ENCODE data around the gene SNAPC1. TPM values are rescaled to one million over a fixed set of nuclear protein-coding genes. Genes with fewer than 3 reads are reported as not detected.

The SNAPC1 gene
- total RNA-seq, 1 experiment from 2014 or later: 13.8 TPM

GRCh38 chr14:61756135-61756534 lies 6.1 kb upstream of the SNAPC1 start:
- no peaks in the 10 kb centered on the region for H3K27me3 ChIP-seq (replicated peaks; ENCODE audit: insufficient read depth, low read depth, low read length, poor library complexity)
- H3K9me3 ChIP-seq (ENCODE audit: low read depth, low read length, poor library complexity, severe bottlenecking): no peaks in the 10 kb centered on the region
- ChIA-PET CTCF (no interaction called here), POLR2A (ENCODE audit: low non-redundant PET) (interaction anchor here (0.6 kb wide), 1 partner anchor 59 kb away, joined by 4 read pairs; no protein-coding TSS in a partner anchor)
- H3K4me1 ChIP-seq (ENCODE audit: insufficient read depth, low read length, poor library complexity, severe bottlenecking): no peaks in the 10 kb centered on the region
- H3K4me3 ChIP-seq (ENCODE audit: low read depth, low read length, poor library complexity, severe bottlenecking): no peak overlapping the region
- DNase-seq (ENCODE audit: low spot score): no peak
- no peak overlapping the region for H3K27ac ChIP-seq (ENCODE audit: low read depth, low read length, poor library complexity, severe bottlenecking)
- intact Hi-C loops (cut with micrococcal nuclease; ENCODE audit: unreplicated experiment): no loop called here
- TF ChIP-seq EZH2 (IDR thresholded peaks at IDR 0.05; ENCODE audit: borderline replicate concordance, low read depth, low read length, poor library complexity, severe bottlenecking) (no peak), CTCF (conservative IDR thresholded peaks at IDR 0.05; ENCODE audit: low read depth, low read length) (no peak)
- BruUV-seq (replicated peaks): no TSS peak
- no peaks in the 10 kb centered on the region for H3K36me3 ChIP-seq (ENCODE audit: insufficient read depth, low read length, poor library complexity, severe bottlenecking)

DNA sequence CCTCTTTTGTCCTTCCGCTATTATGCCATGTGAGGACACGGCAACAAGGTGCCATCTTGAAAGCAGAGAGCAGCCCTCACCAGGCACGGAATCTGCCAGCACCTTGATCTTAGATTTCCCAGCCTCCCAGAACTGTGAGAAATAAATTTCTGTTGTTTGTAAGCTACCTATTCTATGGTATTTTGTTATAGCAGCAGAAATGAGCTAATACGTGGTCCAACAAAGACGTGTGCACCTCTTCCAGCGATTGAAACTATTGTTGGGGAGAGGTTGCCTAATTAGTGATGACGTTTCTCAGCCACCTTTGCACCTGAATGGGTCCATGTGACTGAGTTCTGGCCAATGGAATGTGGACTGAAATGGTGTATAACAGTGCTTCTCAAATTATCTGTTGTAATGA lies 2.3 kb upstream of the SNAPC1 start:
- DNase-seq (ENCODE audit: low spot score): no peak
- no peaks in the 10 kb centered on the region for H3K27me3 ChIP-seq (replicated peaks; ENCODE audit: insufficient read depth, low read depth, low read length, poor library complexity)
- ChIA-PET POLR2A (ENCODE audit: low non-redundant PET) (no interaction called here), CTCF (no interaction called here)
- intact Hi-C loops (cut with micrococcal nuclease; ENCODE audit: unreplicated experiment): no loop called here
- no peak overlapping the region for H3K4me3 ChIP-seq (ENCODE audit: low read depth, low read length, poor library complexity, severe bottlenecking)
- H3K36me3 ChIP-seq (ENCODE audit: insufficient read depth, low read length, poor library complexity, severe bottlenecking): no peaks in the 10 kb centered on the region
- TF ChIP-seq CTCF (conservative IDR thresholded peaks at IDR 0.05; ENCODE audit: low read depth, low read length): no peak
- TF ChIP-seq EZH2 (IDR thresholded peaks at IDR 0.05; ENCODE audit: borderline replicate concordance, low read depth, low read length, poor library complexity, severe bottlenecking): no peak
- no TSS peak for BruUV-seq (replicated peaks)
- H3K4me1 ChIP-seq (ENCODE audit: insufficient read depth, low read length, poor library complexity, severe bottlenecking): peaks cover 14% of the 10 kb centered on the region
- H3K9me3 ChIP-seq (ENCODE audit: low read depth, low read length, poor library complexity, severe bottlenecking): no peaks in the 10 kb centered on the region
- H3K27ac ChIP-seq (ENCODE audit: low read depth, low read length, poor library complexity, severe bottlenecking): no peak overlapping the region

GRCh38 chr14:61761557-61761956 lies 663 bp upstream of the SNAPC1 start:
- Histone ChIP-seq H3K4me3 (ENCODE audit: low read depth, low read length, poor library complexity, severe bottlenecking) (peak overlapping the region; percentile 83), H3K36me3 (ENCODE audit: insufficient read depth, low read length, poor library complexity, severe bottlenecking) (no peaks in the 10 kb centered on the region), H3K27me3 (replicated peaks; ENCODE audit: insufficient read depth, low read depth, low read length, poor library complexity) (no peaks in the 10 kb centered on the region), H3K4me1 (ENCODE audit: insufficient read depth, low read length, poor library complexity, severe bottlenecking) (peaks cover 23% of the 10 kb centered on the region), H3K9me3 (ENCODE audit: low read depth, low read length, poor library complexity, severe bottlenecking) (no peaks in the 10 kb centered on the region), H3K27ac (ENCODE audit: low read depth, low read length, poor library complexity, severe bottlenecking) (peak overlapping the region; percentile 84)
- BruUV-seq (replicated peaks): TSS peak; percentile 99
- intact Hi-C loops (cut with micrococcal nuclease; ENCODE audit: unreplicated experiment): no loop called here
- ChIA-PET CTCF (interaction anchor here (0.6 kb wide), 1 partner anchor 76 kb away, joined by 3 read pairs; no protein-coding TSS in a partner anchor), POLR2A (ENCODE audit: low non-redundant PET) (interaction anchor here (0.5 to 1.3 kb wide), 4 partner anchors 12 to 1513 kb away, joined by 3 to 7 read pairs (median 4); partner anchors contain the start of gene PPM1A)
- no peak for TF ChIP-seq EZH2 (IDR thresholded peaks at IDR 0.05; ENCODE audit: borderline replicate concordance, low read depth, low read length, poor library complexity, severe bottlenecking)
- no peak for DNase-seq (ENCODE audit: low spot score)

Measured in A673 (cell line).